ENCODE measurements around the gene PHLDA2.

Gene PHLDA2

GRCh38 chr11:2923446-2924375, 5.5 kb downstream of the PHLDA2 start:
- H3K36me3 ChIP-seq (ENCODE audit: control insufficient read depth in 5 of 5, insufficient read depth in 5 of 5, low read length in 5 of 5) = no peaks in the 10 kb centered on the region
- peaks cover 5 to 28% (median 21%) of the 10 kb centered on the region in 5 donors for H3K4me1 ChIP-seq (ENCODE audit: control insufficient read depth in 5 of 5, insufficient read depth in 5 of 5, low read length in 5 of 5)
- H3K9ac ChIP-seq (ENCODE audit: low read length in 5 of 5) = no peak overlapping the region
- H3K9me3 ChIP-seq (ENCODE audit: control insufficient read depth in 5 of 5, low read length in 5 of 5) = no peaks in the 10 kb centered on the region
- no peak overlapping the region for H3K27ac ChIP-seq (ENCODE audit: low read depth, low read length)
- no peak overlapping the region for H3K4me3 ChIP-seq (ENCODE audit: low read depth in 1 of 5, low read length in 5 of 5)
- H3K27me3 ChIP-seq (ENCODE audit: control insufficient read depth in 5 of 5, insufficient read depth in 4 of 5, low read length in 5 of 5) = peaks cover 0 to 27% (median 0%) of the 10 kb centered on the region in 5 donors

DNA sequence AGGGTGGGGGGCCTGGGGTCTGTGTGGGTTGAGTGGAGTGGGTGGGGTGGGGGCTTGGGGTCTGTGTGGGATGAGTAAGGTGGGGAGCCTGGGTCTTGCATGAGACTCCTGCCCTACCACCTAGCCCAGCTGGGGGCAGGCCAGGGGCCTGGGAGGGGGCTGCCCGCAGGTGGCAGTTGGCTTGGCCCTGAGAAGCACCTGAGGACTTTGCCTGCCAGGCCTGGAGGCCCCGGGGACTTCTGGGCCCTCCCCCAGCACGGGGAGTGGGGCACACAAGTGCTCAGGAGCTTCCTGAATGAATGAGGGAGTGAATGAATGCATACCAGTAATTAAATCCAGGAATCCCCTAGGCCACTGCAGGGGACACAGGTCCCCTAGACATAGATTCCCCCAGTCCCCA, 6.6 kb downstream of the PHLDA2 start:
- Histone ChIP-seq H3K27me3 (ENCODE audit: control insufficient read depth in 5 of 5, insufficient read depth in 4 of 5, low read length in 5 of 5) (peaks cover 0 to 18% (median 0%) of the 10 kb centered on the region in 5 donors), H3K9ac (ENCODE audit: low read length in 5 of 5) (no peak overlapping the region), H3K4me3 (ENCODE audit: low read depth in 1 of 5, low read length in 5 of 5) (no peak overlapping the region), H3K4me1 (ENCODE audit: control insufficient read depth in 5 of 5, insufficient read depth in 5 of 5, low read length in 5 of 5) (peaks cover 5 to 18% (median 12%) of the 10 kb centered on the region in 5 donors), H3K9me3 (ENCODE audit: control insufficient read depth in 5 of 5, low read length in 5 of 5) (no peaks in the 10 kb centered on the region), H3K36me3 (ENCODE audit: control insufficient read depth in 5 of 5, insufficient read depth in 5 of 5, low read length in 5 of 5) (no peaks in the 10 kb centered on the region), H3K27ac (ENCODE audit: low read depth, low read length) (no peak overlapping the region)

DNA sequence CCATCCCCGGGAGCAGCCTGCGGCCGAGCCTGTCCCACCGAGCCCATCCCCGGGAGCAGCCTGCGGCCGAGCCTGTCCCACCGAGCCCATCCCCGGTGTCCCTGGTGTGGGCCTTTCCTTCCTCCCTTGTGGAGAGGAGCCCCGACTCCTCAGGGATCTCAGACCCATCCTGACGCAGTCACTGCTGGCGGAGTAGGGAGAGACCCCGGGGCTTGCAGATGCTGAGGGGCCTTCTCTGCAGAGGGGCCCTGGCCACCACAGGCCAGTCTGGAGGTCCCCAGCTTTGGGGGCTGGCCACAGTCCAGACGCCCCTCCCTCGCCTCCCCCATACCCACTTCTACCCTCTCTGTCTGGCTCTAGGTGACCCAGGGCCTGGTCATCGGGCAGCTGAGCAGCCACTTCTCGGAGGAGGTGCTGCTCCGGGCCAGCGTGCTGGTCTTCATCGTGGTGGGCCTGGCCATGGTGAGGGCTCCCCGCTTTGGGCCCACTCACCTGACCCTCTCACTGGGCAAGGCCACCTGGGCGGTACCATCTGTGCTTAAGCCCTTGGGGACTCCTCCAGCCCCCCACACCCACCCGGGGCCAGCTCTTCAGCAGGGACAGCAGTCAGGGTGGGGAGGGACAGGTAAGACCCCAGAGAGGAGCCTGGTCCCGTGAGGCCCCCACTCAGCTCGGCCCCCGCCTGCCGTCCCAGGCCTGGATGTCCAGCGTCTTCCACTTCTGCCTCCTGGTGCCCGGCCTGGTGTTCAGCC, 7.3 kb downstream of the PHLDA2 start:
- H3K27me3 ChIP-seq (ENCODE audit: control insufficient read depth in 5 of 5, insufficient read depth in 4 of 5, low read length in 5 of 5) = peaks cover 0 to 10% (median 0%) of the 10 kb centered on the region in 5 donors
- peaks cover 5 to 18% (median 12%) of the 10 kb centered on the region in 5 donors for H3K4me1 ChIP-seq (ENCODE audit: control insufficient read depth in 5 of 5, insufficient read depth in 5 of 5, low read length in 5 of 5)
- no peak overlapping the region for H3K27ac ChIP-seq (ENCODE audit: low read depth, low read length)
- no peak overlapping the region for H3K4me3 ChIP-seq (ENCODE audit: low read depth in 1 of 5, low read length in 5 of 5)
- no peaks in the 10 kb centered on the region for H3K9me3 ChIP-seq (ENCODE audit: control insufficient read depth in 5 of 5, low read length in 5 of 5)
- H3K9ac ChIP-seq (ENCODE audit: low read length in 5 of 5) = no peak overlapping the region
- H3K36me3 ChIP-seq (ENCODE audit: control insufficient read depth in 5 of 5, insufficient read depth in 5 of 5, low read length in 5 of 5) = no peaks in the 10 kb centered on the region

GRCh38 chr11:2921261-2921660, 8.0 kb downstream of the PHLDA2 start:
- peaks cover 5 to 18% (median 12%) of the 10 kb centered on the region in 5 donors for H3K4me1 ChIP-seq (ENCODE audit: control insufficient read depth in 5 of 5, insufficient read depth in 5 of 5, low read length in 5 of 5)
- H3K27ac ChIP-seq (ENCODE audit: low read depth, low read length) = no peak overlapping the region

GRCh38 chr11:2920343-2920742, 8.9 kb downstream of the PHLDA2 start:
- H3K9ac ChIP-seq (ENCODE audit: low read length in 5 of 5) = no peak overlapping the region
- no peak overlapping the region for H3K4me3 ChIP-seq (ENCODE audit: low read depth in 1 of 5, low read length in 5 of 5)
- H3K4me1 ChIP-seq (ENCODE audit: control insufficient read depth in 5 of 5, insufficient read depth in 5 of 5, low read length in 5 of 5) = peaks cover 5 to 18% (median 12%) of the 10 kb centered on the region in 5 donors
- H3K27ac ChIP-seq (ENCODE audit: low read depth, low read length) = no peak overlapping the region
- H3K9me3 ChIP-seq (ENCODE audit: control insufficient read depth in 5 of 5, low read length in 5 of 5) = no peaks in the 10 kb centered on the region
- no peaks in the 10 kb centered on the region for H3K36me3 ChIP-seq (ENCODE audit: control insufficient read depth in 5 of 5, insufficient read depth in 5 of 5, low read length in 5 of 5)
- H3K27me3 ChIP-seq (ENCODE audit: control insufficient read depth in 5 of 5, insufficient read depth in 4 of 5, low read length in 5 of 5) = peaks cover 0 to 4% (median 0%) of the 10 kb centered on the region in 5 donors

More at GRCh38 chr11:2921261-2921660, 8.0 kb downstream of the PHLDA2 start:
- H3K4me3 ChIP-seq (ENCODE audit: low read depth in 1 of 5, low read length in 5 of 5) = no peak overlapping the region
- H3K36me3 ChIP-seq (ENCODE audit: control insufficient read depth in 5 of 5, insufficient read depth in 5 of 5, low read length in 5 of 5) = no peaks in the 10 kb centered on the region
- no peak overlapping the region for H3K9ac ChIP-seq (ENCODE audit: low read length in 5 of 5)
- peaks cover 0 to 4% (median 0%) of the 10 kb centered on the region in 5 donors for H3K27me3 ChIP-seq (ENCODE audit: control insufficient read depth in 5 of 5, insufficient read depth in 4 of 5, low read length in 5 of 5)
- H3K9me3 ChIP-seq (ENCODE audit: control insufficient read depth in 5 of 5, low read length in 5 of 5) = no peaks in the 10 kb centered on the region

GRCh38 chr11:2919837-2920236, 9.4 kb downstream of the PHLDA2 start:
- no peak overlapping the region for H3K4me3 ChIP-seq (ENCODE audit: low read depth in 1 of 5, low read length in 5 of 5)
- peaks cover 0 to 4% (median 0%) of the 10 kb centered on the region in 5 donors for H3K27me3 ChIP-seq (ENCODE audit: control insufficient read depth in 5 of 5, insufficient read depth in 4 of 5, low read length in 5 of 5)
- H3K27ac ChIP-seq (ENCODE audit: low read depth, low read length) = no peak overlapping the region
- peaks cover 5 to 15% (median 9%) of the 10 kb centered on the region in 5 donors for H3K4me1 ChIP-seq (ENCODE audit: control insufficient read depth in 5 of 5, insufficient read depth in 5 of 5, low read length in 5 of 5)
- H3K9ac ChIP-seq (ENCODE audit: low read length in 5 of 5) = no peak overlapping the region
- H3K9me3 ChIP-seq (ENCODE audit: control insufficient read depth in 5 of 5, low read length in 5 of 5) = no peaks in the 10 kb centered on the region
- H3K36me3 ChIP-seq (ENCODE audit: control insufficient read depth in 5 of 5, insufficient read depth in 5 of 5, low read length in 5 of 5) = no peaks in the 10 kb centered on the region

DNA sequence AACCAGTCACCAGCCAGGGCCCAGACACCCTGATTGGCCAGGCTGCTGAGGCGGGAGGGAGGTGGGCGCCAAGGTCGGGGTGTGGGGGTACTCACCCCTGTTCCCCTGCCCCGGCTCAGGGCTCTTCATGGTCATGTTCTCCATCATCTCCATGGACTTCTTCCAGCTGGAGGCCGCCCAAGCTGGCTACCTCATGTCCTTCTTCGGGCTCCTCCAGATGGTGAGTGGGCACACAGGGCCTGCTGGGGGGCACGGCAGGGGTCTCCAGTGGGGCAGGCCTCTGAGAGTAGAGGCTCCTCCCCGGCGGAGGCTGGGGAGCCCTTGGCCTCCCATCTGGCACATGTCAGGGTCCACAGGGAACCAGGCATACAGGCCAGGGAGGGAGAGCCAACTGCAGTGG, 10.0 kb downstream of the PHLDA2 start:
- no peak overlapping the region for H3K27ac ChIP-seq (ENCODE audit: low read depth, low read length)
- peaks cover 0 to 8% (median 4%) of the 10 kb centered on the region in 5 donors for H3K4me1 ChIP-seq (ENCODE audit: control insufficient read depth in 5 of 5, insufficient read depth in 5 of 5, low read length in 5 of 5)
- no peaks in the 10 kb centered on the region for H3K36me3 ChIP-seq (ENCODE audit: control insufficient read depth in 5 of 5, insufficient read depth in 5 of 5, low read length in 5 of 5)
- H3K9ac ChIP-seq (ENCODE audit: low read length in 5 of 5) = no peak overlapping the region
- no peaks in the 10 kb centered on the region for H3K27me3 ChIP-seq (ENCODE audit: control insufficient read depth in 5 of 5, insufficient read depth in 4 of 5, low read length in 5 of 5)
- no peak overlapping the region for H3K4me3 ChIP-seq (ENCODE audit: low read depth in 1 of 5, low read length in 5 of 5)
- H3K9me3 ChIP-seq (ENCODE audit: control insufficient read depth in 5 of 5, low read length in 5 of 5) = no peaks in the 10 kb centered on the region

DNA sequence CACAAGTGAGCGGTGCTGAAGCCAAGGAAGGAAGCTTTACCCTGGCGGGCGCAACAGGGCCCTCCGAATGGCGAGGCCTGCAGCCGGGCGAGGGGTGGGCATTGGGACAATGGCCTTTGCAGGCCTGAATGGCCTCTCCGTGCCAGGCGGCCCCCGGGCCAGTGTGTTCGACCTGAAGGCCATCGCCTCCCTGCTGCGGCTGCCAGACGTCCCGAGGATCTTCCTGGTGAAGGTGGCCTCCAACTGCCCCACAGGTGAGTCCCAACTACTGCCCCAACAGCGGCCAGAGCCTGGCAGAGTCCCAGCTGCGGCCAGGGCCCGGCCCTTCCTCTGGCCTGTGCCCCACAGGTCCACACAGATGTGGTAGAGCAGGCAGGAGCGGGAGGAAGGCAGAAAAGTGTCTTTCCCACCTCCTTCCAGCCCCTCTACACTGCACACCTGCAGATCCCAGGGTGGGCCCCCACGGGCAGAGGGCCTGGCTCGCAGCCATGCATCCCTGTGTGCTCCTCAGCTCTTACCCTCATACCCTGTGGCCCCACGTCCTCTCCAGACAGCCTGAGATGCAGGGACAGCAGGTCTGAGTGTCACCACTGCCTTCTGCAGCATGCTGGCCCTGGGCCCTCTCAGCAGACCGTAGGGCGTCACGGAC, 11.3 kb downstream of the PHLDA2 start:
- Histone ChIP-seq H3K9ac (ENCODE audit: low read length in 5 of 5) (no peak overlapping the region), H3K9me3 (ENCODE audit: control insufficient read depth in 5 of 5, low read length in 5 of 5) (no peaks in the 10 kb centered on the region), H3K4me1 (ENCODE audit: control insufficient read depth in 5 of 5, insufficient read depth in 5 of 5, low read length in 5 of 5) (no peaks in the 10 kb centered on the region), H3K27me3 (ENCODE audit: control insufficient read depth in 5 of 5, insufficient read depth in 4 of 5, low read length in 5 of 5) (peaks cover 0 to 2% (median 0%) of the 10 kb centered on the region in 5 donors), H3K27ac (ENCODE audit: low read depth, low read length) (no peak overlapping the region), H3K36me3 (ENCODE audit: control insufficient read depth in 5 of 5, insufficient read depth in 5 of 5, low read length in 5 of 5) (no peaks in the 10 kb centered on the region), H3K4me3 (ENCODE audit: low read depth in 1 of 5, low read length in 5 of 5) (no peak overlapping the region)

- peaks cover 0 to 2% (median 0%) of the 10 kb centered on the region in 5 donors for H3K27me3 ChIP-seq (ENCODE audit: control insufficient read depth in 5 of 5, insufficient read depth in 4 of 5, low read length in 5 of 5)
- no peak overlapping the region for H3K9ac ChIP-seq (ENCODE audit: low read length in 5 of 5)
- H3K27ac ChIP-seq (ENCODE audit: low read depth, low read length) = no peak overlapping the region
- no peaks in the 10 kb centered on the region for H3K36me3 ChIP-seq (ENCODE audit: control insufficient read depth in 5 of 5, insufficient read depth in 5 of 5, low read length in 5 of 5)
- no peak overlapping the region for H3K4me3 ChIP-seq (ENCODE audit: low read depth in 1 of 5, low read length in 5 of 5)
- H3K9me3 ChIP-seq (ENCODE audit: control insufficient read depth in 5 of 5, low read length in 5 of 5) = no peaks in the 10 kb centered on the region
- H3K4me1 ChIP-seq (ENCODE audit: control insufficient read depth in 5 of 5, insufficient read depth in 5 of 5, low read length in 5 of 5) = no peaks in the 10 kb centered on the region
These were observed 12.2 kb downstream of the PHLDA2 start for GRCh38 chr11:2916892-2917645.

Measured in subcutaneous abdominal adipose tissue (tissue), 5 donors.